Hepatocyte (in vitro differentiated cells): ENCODE data around the gene RBM14. TPM values are rescaled to one million over a fixed set of nuclear protein-coding genes. Genes with fewer than 3 reads are reported as not detected.
A peak's percentile ranks its signal among the peaks of the same experiment; 100 is the strongest.

Experiments
- DNase-seq: peaks from one replicate; pipeline ENCODE4 v3.0.0-alpha.2; 2016; ENCODE audit warnings: low spot score
- H2AFZ ChIP-seq: fragments of 200-600 bp; sonication (generic); 2 replicates; pipeline ENCODE4 v1.6.0; 2016; ENCODE audit warnings: antibody characterized with exemption, mild to moderate bottlenecking
- H3K27ac ChIP-seq: fragments of 200-600 bp; sonication (generic); 2 replicates; pipeline ENCODE4 v1.5.1; 2016; ENCODE audit warnings: mild to moderate bottlenecking
- H3K27me3 ChIP-seq: fragments of 200-600 bp; sonication (generic); 2 replicates; pipeline ENCODE4 v1.6.1; 2016
- H3K36me3 ChIP-seq: fragments of 200-600 bp; sonication (generic); replicated peaks from 2 replicates; pipeline ENCODE4 v1.5.1; 2016; ENCODE audit warnings: low read depth; ENCODE audit not compliant: insufficient read depth
- H3K4me1 ChIP-seq: fragments of 200-600 bp; sonication (generic); 2 replicates; pipeline ENCODE4 v1.5.1; 2016; ENCODE audit warnings: mild to moderate bottlenecking, moderate library complexity; ENCODE audit not compliant: insufficient read depth
- H3K4me2 ChIP-seq: fragments of 200-600 bp; sonication (generic); 2 replicates; pipeline ENCODE4 v1.6.0; 2016
- H3K4me3 ChIP-seq: fragments of 200-600 bp; sonication (generic); 2 replicates; pipeline ENCODE4 v1.5.1; 2016; ENCODE audit warnings: mild to moderate bottlenecking
- H3K79me2 ChIP-seq: fragments of 200-600 bp; sonication (generic); 2 replicates; pipeline ENCODE4 v1.6.0; 2017; ENCODE audit warnings: mild to moderate bottlenecking
- H3K9me2 ChIP-seq: fragments of 200-600 bp; sonication (generic); replicated peaks from 2 replicates; pipeline ENCODE4 v1.6.0; 2017; ENCODE audit warnings: mild to moderate bottlenecking; ENCODE audit not compliant: insufficient read depth
- H3K9me3 ChIP-seq: fragments of 200-600 bp; sonication (generic); 2 replicates; pipeline ENCODE4 v1.5.1; 2016; ENCODE audit warnings: low read depth, mild to moderate bottlenecking
- H4K20me1 ChIP-seq: fragments of 200-600 bp; sonication (generic); 2 replicates; pipeline ENCODE4 v1.6.0; 2016; ENCODE audit warnings: mild to moderate bottlenecking; ENCODE audit not compliant: insufficient read depth, poor library complexity, severe bottlenecking
- CTCF ChIP-seq: fragments of 200-600 bp; sonication (generic); IDR thresholded peaks from 2 replicates; pipeline ENCODE4 v1.5.1; 2016; ENCODE audit warnings: antibody characterized with exemption, mild to moderate bottlenecking; ENCODE audit not compliant: poor library complexity
- EZH2 ChIP-seq: fragments of 200-600 bp; sonication (generic); IDR thresholded peaks from 2 replicates; pipeline ENCODE4 v1.6.1; 2016; ENCODE audit warnings: antibody characterized with exemption, mild to moderate bottlenecking, borderline replicate concordance
- EZH2phosphoT487 ChIP-seq: fragments of 200-600 bp; sonication (generic); IDR thresholded peaks from one replicate; pipeline ENCODE4 v1.6.1; 2018; ENCODE audit warnings: antibody characterized with exemption, mild to moderate bottlenecking, low read depth, moderate library complexity; ENCODE audit not compliant: unreplicated experiment, severe bottlenecking
- WGBS: methylation state at CpG from one replicate; pipeline ENCODE4 v1.1.6; 2016; ENCODE audit warnings: low lambda C conversion rate; ENCODE audit errors: missing lambda C conversion rate; 5-methylcytosine and 5-hydroxymethylcytosine counted together
- polyA plus RNA-seq: library from polyadenylated mRNA; unstranded; fragments of >200 nt; fragmentation: Nextera tagmentation; extraction: Ambion mirVana; gene quantifications from 2 replicates; pipeline ENCODE4 v1.2.1, GENCODE V29; 2016
- total RNA-seq: library from RNA; depleted of rRNA; stranded (reverse); fragments of >200 nt; gene quantifications from 2 replicates; pipeline ENCODE4 v1.2.3, GENCODE V29; 2014

The RBM14 gene
- total and polyA plus RNA-seq, 2 experiments from 2014 or later, result 29.5 to 70.7 TPM

- Histone ChIP-seq H3K4me1 (peaks cover 7% of the 10 kb centered on the region), H3K36me3 (no peaks in the 10 kb centered on the region), H4K20me1 (no peaks in the 10 kb centered on the region), H2AFZ (no peak overlapping the region), H3K9me3 (no peaks in the 10 kb centered on the region), H3K4me2 (no peak overlapping the region), H3K27me3 (no peaks in the 10 kb centered on the region), H3K9me2 (no peaks in the 10 kb centered on the region), H3K79me2 (no peaks in the 10 kb centered on the region), H3K4me3 (no peak overlapping the region), H3K27ac (peak overlapping the region; percentile 61)
- WGBS, result 74% methylated on average over 8 of the region's 8 CpGs
- peak; percentile 58 for DNase-seq
- TF ChIP-seq CTCF, result no peak
- no peak for TF ChIP-seq EZH2phosphoT487
Observed at GRCh38 chr11:66607126-66607834, 9.2 kb upstream of the RBM14 start.

- no peaks in the 10 kb centered on the region for H3K9me3 ChIP-seq
- H3K36me3 ChIP-seq, result no peaks in the 10 kb centered on the region
- TF ChIP-seq EZH2, result no peak
- no peak for TF ChIP-seq CTCF
- TF ChIP-seq EZH2phosphoT487, result no peak
- H3K4me2 ChIP-seq, result no peak overlapping the region
- H3K4me3 ChIP-seq, result no peak overlapping the region
- H3K27me3 ChIP-seq, result no peaks in the 10 kb centered on the region
- no peak overlapping the region for H3K27ac ChIP-seq
- H3K9me2 ChIP-seq, result no peaks in the 10 kb centered on the region
- H4K20me1 ChIP-seq, result no peaks in the 10 kb centered on the region
- no peak for DNase-seq
- H3K79me2 ChIP-seq, result no peaks in the 10 kb centered on the region
- WGBS, result 75% methylated on average over 4 of the region's 4 CpGs
- H3K4me1 ChIP-seq, result peaks cover 7% of the 10 kb centered on the region
- H2AFZ ChIP-seq, result no peak overlapping the region
Observed at GRCh38 chr11:66609721-66610617, 6.5 kb upstream of the RBM14 start.

GRCh38 chr11:66612458-66612857, 4.0 kb upstream of the RBM14 start:
- no peak overlapping the region for H3K4me3 ChIP-seq
- TF ChIP-seq CTCF, result no peak
- TF ChIP-seq EZH2, result no peak
- TF ChIP-seq EZH2phosphoT487, result no peak
- DNase-seq, result no peak
- H3K9me2 ChIP-seq, result no peaks in the 10 kb centered on the region
- H3K27ac ChIP-seq, result no peak overlapping the region
- H3K79me2 ChIP-seq, result peaks cover 17% of the 10 kb centered on the region
- H3K4me2 ChIP-seq, result no peak overlapping the region
- 86% methylated on average over 1 of the region's 1 CpG for WGBS
- H3K27me3 ChIP-seq, result no peaks in the 10 kb centered on the region
- no peak overlapping the region for H2AFZ ChIP-seq
- peaks cover 6% of the 10 kb centered on the region for H4K20me1 ChIP-seq
- no peaks in the 10 kb centered on the region for H3K9me3 ChIP-seq
- H3K4me1 ChIP-seq, result peaks cover 11% of the 10 kb centered on the region
- H3K36me3 ChIP-seq, result no peaks in the 10 kb centered on the region
